ENCODE measurements around the gene MCAM.

MCAM gene

DNA sequence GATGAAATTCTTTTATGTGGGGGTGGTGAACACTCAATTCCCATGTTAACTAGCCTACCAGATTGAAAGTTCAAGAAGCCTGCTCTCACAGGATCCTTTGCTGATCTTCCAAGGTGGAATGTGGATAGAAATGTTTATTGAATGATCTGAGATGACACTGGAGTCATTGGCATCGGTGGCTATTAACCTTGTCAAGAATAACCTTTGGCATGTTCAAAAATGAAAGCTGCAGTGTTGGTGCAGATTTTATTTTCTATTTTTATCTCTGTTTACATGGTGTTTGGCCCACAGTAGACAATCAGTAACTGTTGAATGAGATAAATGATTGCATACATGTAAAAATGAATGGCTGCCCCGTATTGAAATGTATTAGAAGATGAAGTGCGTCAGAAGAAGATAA is 19.0 kb downstream of the MCAM start:
- Mint-ChIP-seq H3K4me1 (ENCODE audit: low read depth) (no peaks in the 10 kb centered on the region), H3K36me3 (ENCODE audit: low read depth) (peaks cover 54% of the 10 kb centered on the region), H3K9me3 (no peaks in the 10 kb centered on the region), H3K27me3 (ENCODE audit: low read depth) (no peaks in the 10 kb centered on the region), H3K27ac (no peak overlapping the region), H3K4me3 (no peak overlapping the region)
- no peak for DNase-seq (ENCODE audit: low spot score)

DNA sequence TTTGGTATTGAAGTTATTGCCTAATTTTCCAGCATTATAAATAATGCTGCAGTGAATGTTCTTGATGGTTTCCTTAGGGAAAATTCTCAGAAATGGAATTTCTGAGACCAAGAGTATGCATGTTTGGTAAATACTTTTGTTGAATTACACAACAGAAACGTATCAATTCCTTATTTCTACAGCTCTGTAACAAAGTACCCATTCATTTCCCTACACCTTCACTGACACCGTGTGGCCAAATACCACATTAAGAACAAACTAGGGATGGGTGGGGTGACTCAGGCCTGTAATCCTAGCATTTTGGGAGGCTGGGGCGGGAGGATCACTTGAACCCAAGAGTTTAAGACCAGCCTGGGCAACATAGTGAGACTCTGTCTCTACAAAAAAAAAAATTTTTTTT is 21.8 kb downstream of the MCAM start:
- H3K4me1 Mint-ChIP-seq (ENCODE audit: low read depth): no peaks in the 10 kb centered on the region
- H3K9me3 Mint-ChIP-seq: no peaks in the 10 kb centered on the region
- DNase-seq (ENCODE audit: low spot score): no peak
- H3K27me3 Mint-ChIP-seq (ENCODE audit: low read depth): no peaks in the 10 kb centered on the region
- peaks cover 51% of the 10 kb centered on the region for H3K36me3 Mint-ChIP-seq (ENCODE audit: low read depth)
- H3K4me3 Mint-ChIP-seq: no peak overlapping the region
- no peak overlapping the region for H3K27ac Mint-ChIP-seq

DNA sequence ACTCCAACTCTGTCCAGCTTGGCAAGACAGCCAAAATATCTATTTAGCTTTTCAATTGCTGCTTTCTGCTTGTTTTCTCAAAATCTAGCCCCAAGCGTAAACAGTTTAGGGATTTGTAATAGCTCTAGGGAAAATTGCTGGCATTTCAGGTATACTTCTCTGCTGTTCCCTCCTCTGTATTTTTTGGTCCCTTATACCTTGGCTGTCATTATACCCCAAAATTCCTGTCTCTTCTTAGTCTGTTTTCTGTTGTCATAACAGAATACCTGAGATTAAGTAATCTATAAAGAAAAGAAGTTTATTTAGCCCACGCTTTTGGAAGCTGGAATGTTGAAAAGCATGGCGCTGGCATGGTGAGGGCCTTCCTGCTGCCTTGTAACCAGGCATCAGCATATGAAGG is 23.5 kb downstream of the MCAM start:
- no peaks in the 10 kb centered on the region for H3K4me1 Mint-ChIP-seq (ENCODE audit: low read depth)
- DNase-seq (ENCODE audit: low spot score): no peak
- H3K4me3 Mint-ChIP-seq: no peak overlapping the region
- H3K27me3 Mint-ChIP-seq (ENCODE audit: low read depth): no peaks in the 10 kb centered on the region
- peaks cover 44% of the 10 kb centered on the region for H3K36me3 Mint-ChIP-seq (ENCODE audit: low read depth)
- H3K27ac Mint-ChIP-seq: no peak overlapping the region
- no peaks in the 10 kb centered on the region for H3K9me3 Mint-ChIP-seq

DNA sequence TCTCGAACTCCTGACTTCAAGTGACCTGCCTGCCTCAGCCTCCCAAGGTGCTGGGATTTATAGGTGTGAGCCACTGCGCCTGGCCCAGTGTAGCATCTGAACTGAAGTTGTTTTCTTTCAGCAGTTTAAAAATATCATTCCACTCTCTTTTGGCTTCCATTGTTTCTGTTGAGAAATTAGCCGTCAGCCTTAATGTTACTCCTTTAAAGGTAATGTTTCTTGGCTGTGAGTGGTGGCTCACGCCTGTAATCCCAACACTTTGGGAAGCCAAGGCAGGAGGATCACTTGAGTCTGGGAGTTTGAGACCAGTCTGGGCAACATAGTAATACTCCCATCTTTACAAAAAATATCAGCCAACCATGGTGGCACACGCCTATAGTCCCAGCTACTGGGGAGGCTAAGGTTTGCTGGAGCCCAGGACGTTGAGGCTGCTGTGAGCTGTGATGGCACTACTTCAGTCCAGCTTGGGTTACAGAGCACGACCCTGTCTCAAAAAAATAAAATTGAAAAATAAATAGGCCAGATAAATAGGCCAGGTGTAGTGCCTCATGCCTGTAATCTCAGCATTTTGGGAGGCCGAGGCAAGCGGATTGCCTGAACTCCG is 25.9 kb downstream of the MCAM start:
- H3K36me3 Mint-ChIP-seq (ENCODE audit: low read depth): peaks cover 46% of the 10 kb centered on the region
- H3K4me3 Mint-ChIP-seq: no peak overlapping the region
- DNase-seq (ENCODE audit: low spot score): no peak
- no peaks in the 10 kb centered on the region for H3K4me1 Mint-ChIP-seq (ENCODE audit: low read depth)
- no peaks in the 10 kb centered on the region for H3K27me3 Mint-ChIP-seq (ENCODE audit: low read depth)
- H3K9me3 Mint-ChIP-seq: no peaks in the 10 kb centered on the region
- H3K27ac Mint-ChIP-seq: no peak overlapping the region

DNA sequence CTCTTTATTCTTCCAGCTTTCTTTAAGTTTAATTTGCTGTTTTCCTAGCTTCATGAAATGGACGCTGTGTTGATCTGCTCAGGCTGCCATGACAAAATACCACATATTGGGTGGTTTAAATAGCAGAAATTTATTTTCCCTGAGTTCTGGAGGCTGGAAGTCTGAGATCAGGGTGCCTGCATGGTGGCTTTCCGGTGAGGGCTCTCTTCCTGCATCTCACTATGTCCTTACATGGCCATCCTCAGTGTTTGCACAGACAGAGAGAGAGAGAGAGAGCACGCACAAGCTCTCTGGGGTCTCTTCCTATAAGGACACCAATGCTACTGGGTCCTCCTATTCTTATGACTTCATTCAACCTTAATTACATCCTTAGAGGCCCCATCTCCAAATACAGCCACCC is 28.7 kb downstream of the MCAM start:
- H3K4me1 Mint-ChIP-seq (ENCODE audit: low read depth): peaks cover 6% of the 10 kb centered on the region
- no peaks in the 10 kb centered on the region for H3K27me3 Mint-ChIP-seq (ENCODE audit: low read depth)
- H3K9me3 Mint-ChIP-seq: no peaks in the 10 kb centered on the region
- DNase-seq (ENCODE audit: low spot score): no peak
- H3K27ac Mint-ChIP-seq: no peak overlapping the region
- no peak overlapping the region for H3K4me3 Mint-ChIP-seq
- peaks cover 55% of the 10 kb centered on the region for H3K36me3 Mint-ChIP-seq (ENCODE audit: low read depth)

- no peak for DNase-seq (ENCODE audit: low spot score)
- Mint-ChIP-seq H3K4me3 (no peak overlapping the region), H3K4me1 (ENCODE audit: low read depth) (peaks cover 21% of the 10 kb centered on the region), H3K36me3 (ENCODE audit: low read depth) (peaks cover 50% of the 10 kb centered on the region), H3K27ac (no peak overlapping the region), H3K27me3 (ENCODE audit: low read depth) (no peaks in the 10 kb centered on the region), H3K9me3 (no peaks in the 10 kb centered on the region)
These were observed 31.5 kb downstream of the MCAM start for GRCh38 chr11:119285431-119285830.

DNA sequence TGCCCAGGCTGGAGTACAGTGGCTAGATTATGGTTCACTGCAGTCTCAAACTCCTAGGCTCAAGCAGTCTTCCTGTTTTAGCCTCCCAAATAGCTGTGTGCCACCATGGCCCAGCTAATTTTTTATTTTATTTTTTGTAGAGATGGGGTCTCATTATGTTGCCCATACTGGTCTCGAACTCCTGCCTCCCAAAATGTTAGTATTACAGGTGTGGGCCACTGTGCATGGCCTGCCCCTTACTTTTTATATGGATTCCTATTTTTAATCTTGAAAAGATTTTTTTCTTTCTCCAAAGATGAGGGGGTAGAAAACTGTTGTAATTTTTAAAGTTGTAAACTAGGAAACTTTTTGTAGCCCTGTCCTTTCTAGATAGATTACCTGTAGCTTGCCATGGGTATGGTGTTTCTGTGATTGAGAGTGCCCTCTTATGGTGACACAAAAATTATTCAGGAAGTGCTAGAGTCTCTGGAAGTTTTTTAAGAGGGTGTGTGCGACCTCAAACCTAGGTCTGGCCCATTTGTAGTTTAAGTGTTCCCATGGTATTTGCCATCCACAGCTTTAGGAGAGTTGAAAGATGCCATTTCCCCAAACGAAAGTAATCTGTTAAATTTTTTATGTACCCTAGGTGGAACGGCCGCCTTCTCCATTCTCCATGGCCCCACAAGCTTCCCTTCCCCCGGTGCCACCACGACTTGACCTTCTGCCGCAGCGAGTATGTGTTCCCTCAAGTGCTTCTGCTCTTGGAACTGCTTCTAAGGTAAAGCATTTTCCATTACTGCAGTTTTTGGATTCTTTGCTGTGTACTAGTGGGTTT is 32.4 kb downstream of the MCAM start:
- peaks cover 52% of the 10 kb centered on the region for H3K36me3 Mint-ChIP-seq (ENCODE audit: low read depth)
- no peaks in the 10 kb centered on the region for H3K27me3 Mint-ChIP-seq (ENCODE audit: low read depth)
- no peak overlapping the region for H3K4me3 Mint-ChIP-seq
- H3K27ac Mint-ChIP-seq: peak overlapping the region; percentile 28
- H3K9me3 Mint-ChIP-seq: no peaks in the 10 kb centered on the region
- no peak for DNase-seq (ENCODE audit: low spot score)
- peaks cover 21% of the 10 kb centered on the region for H3K4me1 Mint-ChIP-seq (ENCODE audit: low read depth)

DNA sequence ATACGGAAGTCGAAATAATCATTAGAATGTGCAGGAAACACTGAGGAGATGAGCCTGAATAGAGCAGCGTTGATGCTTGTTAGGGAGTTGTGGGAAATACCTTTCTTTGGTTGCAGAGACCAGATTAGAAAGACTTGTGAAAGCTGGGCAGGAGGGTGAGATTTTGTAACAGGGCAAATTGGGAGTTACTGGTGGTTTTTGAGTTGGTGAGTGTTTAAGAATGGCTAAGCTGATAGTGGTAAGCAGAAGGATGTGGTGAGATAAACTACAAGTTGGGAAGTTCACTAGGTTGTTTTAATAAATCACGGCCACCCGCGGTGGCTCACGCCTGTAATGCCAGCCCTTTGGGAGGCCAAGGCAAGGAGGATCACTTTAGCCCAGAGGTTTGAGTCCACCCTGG is 34.4 kb downstream of the MCAM start:
- peak overlapping the region; percentile 14 for H3K27ac Mint-ChIP-seq
- no peaks in the 10 kb centered on the region for H3K9me3 Mint-ChIP-seq
- peaks cover 54% of the 10 kb centered on the region for H3K36me3 Mint-ChIP-seq (ENCODE audit: low read depth)
- H3K4me3 Mint-ChIP-seq: no peak overlapping the region
- no peak for DNase-seq (ENCODE audit: low spot score)
- H3K27me3 Mint-ChIP-seq (ENCODE audit: low read depth): no peaks in the 10 kb centered on the region
- H3K4me1 Mint-ChIP-seq (ENCODE audit: low read depth): peaks cover 21% of the 10 kb centered on the region

GRCh38 chr11:119277660-119278059 is 39.3 kb downstream of the MCAM start:
- DNase-seq (ENCODE audit: low spot score): no peak
- Mint-ChIP-seq H3K27me3 (ENCODE audit: low read depth) (no peaks in the 10 kb centered on the region), H3K36me3 (ENCODE audit: low read depth) (peaks cover 63% of the 10 kb centered on the region), H3K4me3 (no peak overlapping the region), H3K4me1 (ENCODE audit: low read depth) (peaks cover 14% of the 10 kb centered on the region), H3K9me3 (no peaks in the 10 kb centered on the region), H3K27ac (no peak overlapping the region)

DNA sequence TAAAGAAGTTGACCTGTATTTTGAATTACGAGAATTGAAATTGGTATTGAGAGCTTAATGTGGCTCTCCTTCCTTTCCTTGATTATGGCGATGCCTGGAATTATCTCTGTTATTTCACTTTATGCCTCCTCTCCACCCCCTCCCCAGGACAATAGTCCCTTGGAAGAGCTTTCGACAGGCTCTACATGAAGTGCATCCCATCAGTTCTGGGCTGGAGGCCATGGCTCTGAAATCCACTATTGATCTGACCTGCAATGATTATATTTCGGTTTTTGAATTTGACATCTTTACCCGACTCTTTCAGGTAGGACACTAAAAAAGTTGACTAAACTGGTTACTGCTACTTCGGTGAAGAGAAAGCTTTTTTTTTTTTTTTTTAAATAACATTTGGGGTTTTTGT is 43.2 kb downstream of the MCAM start:
- H3K4me1 Mint-ChIP-seq (ENCODE audit: low read depth): peaks cover 1% of the 10 kb centered on the region
- H3K36me3 Mint-ChIP-seq (ENCODE audit: low read depth): peaks cover 54% of the 10 kb centered on the region
- H3K27me3 Mint-ChIP-seq (ENCODE audit: low read depth): no peaks in the 10 kb centered on the region
- no peaks in the 10 kb centered on the region for H3K9me3 Mint-ChIP-seq
- no peak for DNase-seq (ENCODE audit: low spot score)
- no peak overlapping the region for H3K4me3 Mint-ChIP-seq
- no peak overlapping the region for H3K27ac Mint-ChIP-seq

DNA sequence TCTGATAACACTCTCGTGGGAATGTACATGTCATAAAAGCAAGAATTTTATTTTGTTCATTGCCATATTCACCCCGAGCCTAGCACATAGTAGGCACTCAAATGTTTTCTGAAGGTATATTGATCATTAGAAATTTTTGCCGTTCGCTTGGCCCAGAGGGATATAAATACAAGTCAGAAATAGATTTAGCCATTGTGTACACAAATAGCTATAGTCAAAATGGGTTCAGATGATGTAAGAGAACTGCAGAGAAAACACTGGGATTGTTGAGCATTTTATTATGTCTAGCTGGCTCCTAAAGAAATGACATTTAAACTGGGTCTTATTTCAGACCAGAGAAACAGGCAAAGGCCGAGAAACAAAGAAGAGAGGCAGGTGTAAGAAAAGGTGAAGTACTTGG is 49.3 kb downstream of the MCAM start:
- no peaks in the 10 kb centered on the region for H3K9me3 Mint-ChIP-seq
- H3K27me3 Mint-ChIP-seq (ENCODE audit: low read depth): no peaks in the 10 kb centered on the region
- peaks cover 17% of the 10 kb centered on the region for H3K36me3 Mint-ChIP-seq (ENCODE audit: low read depth)
- H3K4me3 Mint-ChIP-seq: no peak overlapping the region
- no peak for DNase-seq (ENCODE audit: low spot score)
- H3K4me1 Mint-ChIP-seq (ENCODE audit: low read depth): peaks cover 31% of the 10 kb centered on the region
- no peak overlapping the region for H3K27ac Mint-ChIP-seq

DNA sequence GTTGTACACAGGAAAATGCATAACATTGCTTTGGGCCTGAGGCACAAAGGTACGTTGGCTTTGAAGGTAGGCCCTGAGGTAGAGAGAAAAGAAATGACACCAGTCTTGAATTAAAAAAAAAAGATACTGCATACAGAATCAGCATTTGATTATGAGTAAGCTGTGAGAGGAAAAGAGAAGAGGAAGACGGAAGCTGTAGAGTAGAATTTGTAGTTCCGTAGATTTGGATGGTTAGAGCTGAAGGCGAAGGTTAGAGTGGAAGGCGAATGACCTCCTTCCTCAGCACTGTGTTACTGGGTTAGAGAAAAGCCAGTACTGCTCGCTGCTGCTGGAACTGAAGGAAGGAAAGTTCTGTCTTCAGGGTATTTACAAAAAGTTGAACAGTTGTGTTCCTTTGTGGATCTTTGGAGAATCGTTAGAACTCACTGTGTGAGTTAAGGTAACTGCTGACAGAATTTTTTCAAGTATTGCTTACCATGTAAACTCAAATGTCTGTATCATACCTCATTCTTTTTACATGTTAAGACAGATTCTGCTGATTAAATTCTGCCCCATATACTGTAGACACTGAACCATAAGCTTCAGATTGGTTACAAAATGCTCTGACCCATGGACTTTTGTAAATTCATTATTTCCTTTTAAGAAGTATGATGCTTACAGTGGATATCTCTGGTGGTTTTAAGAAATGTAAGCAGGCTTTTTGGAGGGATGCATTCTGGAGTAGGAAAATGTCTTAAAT is 50.2 kb downstream of the MCAM start:
- no peaks in the 10 kb centered on the region for H3K9me3 Mint-ChIP-seq
- no peaks in the 10 kb centered on the region for H3K27me3 Mint-ChIP-seq (ENCODE audit: low read depth)
- peak overlapping the region; percentile 60 for H3K4me3 Mint-ChIP-seq
- H3K4me1 Mint-ChIP-seq (ENCODE audit: low read depth): peaks cover 31% of the 10 kb centered on the region
- H3K27ac Mint-ChIP-seq: peak overlapping the region; percentile 75
- H3K36me3 Mint-ChIP-seq (ENCODE audit: low read depth): peaks cover 9% of the 10 kb centered on the region
- DNase-seq (ENCODE audit: low spot score): no peak

- Mint-ChIP-seq H3K9me3 (no peaks in the 10 kb centered on the region), H3K4me3 (peak overlapping the region; percentile 60), H3K27ac (peak overlapping the region; percentile 75), H3K36me3 (ENCODE audit: low read depth) (peaks cover 7% of the 10 kb centered on the region), H3K27me3 (ENCODE audit: low read depth) (no peaks in the 10 kb centered on the region), H3K4me1 (ENCODE audit: low read depth) (peaks cover 31% of the 10 kb centered on the region)
- DNase-seq (ENCODE audit: low spot score): no peak
These were observed 50.9 kb downstream of the MCAM start for GRCh38 chr11:119266063-119266462.

GRCh38 chr11:119263352-119263940 is 53.5 kb downstream of the MCAM start:
- H3K9me3 Mint-ChIP-seq: no peaks in the 10 kb centered on the region
- no peaks in the 10 kb centered on the region for H3K27me3 Mint-ChIP-seq (ENCODE audit: low read depth)
- peaks cover 46% of the 10 kb centered on the region for H3K4me1 Mint-ChIP-seq (ENCODE audit: low read depth)
- no peak for DNase-seq (ENCODE audit: low spot score)
- H3K4me3 Mint-ChIP-seq: no peak overlapping the region
- no peak overlapping the region for H3K27ac Mint-ChIP-seq
- H3K36me3 Mint-ChIP-seq (ENCODE audit: low read depth): peaks cover 11% of the 10 kb centered on the region

All from T-helper 2 cell treated with Interferon-gamma antibody and Interleukin-4, amounts not matched to agents 5 μg/mL and 100 μg/mL, for 36 hours (primary cell).